ENCODE measurements around the gene KCND2.

- TF ChIP-seq POLR2A (IDR thresholded peaks at IDR 0.05; ENCODE audit: low read depth, low read length) (no peak), CTCF (conservative IDR thresholded peaks at IDR 0.05; ENCODE audit: low read depth, low read length) (no peak), RAD21 (IDR thresholded peaks at IDR 0.05; ENCODE audit: low read length) (no peak), BHLHE40 (IDR thresholded peaks at IDR 0.05; ENCODE audit: low read depth, low read length) (no peak), CEBPB (IDR thresholded peaks at IDR 0.05; ENCODE audit: low read depth, low read length) (no peak), FOS (IDR thresholded peaks at IDR 0.05; ENCODE audit: low read depth, low read length) (no peak), SMC3 (IDR thresholded peaks at IDR 0.05; ENCODE audit: low read depth, low read length) (no peak), ELK1 (IDR thresholded peaks at IDR 0.05; ENCODE audit: borderline replicate concordance, low read depth, low read length) (no peak)
These were observed 465.8 kb downstream of the KCND2 start for GRCh38 chr7:120738816-120739215.
